DND-41 (cell line): Measurements from ENCODE around the gene TBXA2R.

Experiments
- ATAC-seq: fragments of 200-7000 bp; cut with Tn5 transposase; 3 replicates; pipeline ENCODE4 v1.9.1; 2021; ENCODE audit warnings: low read depth; ENCODE audit not compliant: insufficient read depth
- DNase-seq: peaks from one replicate; pipeline ENCODE4 v3.0.0-alpha.2; 2020
- H2AFZ ChIP-seq: 2 replicates; pipeline ENCODE4 v1.6.0; 2012; ENCODE audit warnings: low read depth, low read length
- H3K27ac ChIP-seq: 2 replicates; pipeline ENCODE4 v1.5.1; 2012; ENCODE audit warnings: low read length, inconsistent platforms
- H3K27me3 ChIP-seq: fragments of 200-600 bp; sonication (generic); 2 replicates; pipeline ENCODE4 v1.6.0; 2012; ENCODE audit warnings: low read length, mild to moderate bottlenecking, inconsistent platforms; ENCODE audit not compliant: insufficient read depth, poor library complexity
- H3K36me3 ChIP-seq: 2 replicates; pipeline ENCODE4 v1.5.1; 2012; ENCODE audit warnings: low read length, inconsistent platforms; ENCODE audit not compliant: insufficient read depth
- H3K4me1 ChIP-seq: 2 replicates; pipeline ENCODE4 v1.5.1; 2012; ENCODE audit warnings: mild to moderate bottlenecking, low read length; ENCODE audit not compliant: insufficient read depth
- H3K4me2 ChIP-seq: 2 replicates; pipeline ENCODE4 v1.6.0; 2012; ENCODE audit warnings: mild to moderate bottlenecking, moderate library complexity, low read length, inconsistent platforms; ENCODE audit not compliant: insufficient read depth
- H3K4me3 ChIP-seq, 2 experiments: fragments of 200-600 bp in 1 of 2; shearing (Covaris generic) in 1 of 2; 2 replicates each; pipeline ENCODE4 v1.5.1; 2012 to 2016; ENCODE audit warnings: inconsistent platforms in 2 of 2, low read length in 2 of 2, mild to moderate bottlenecking in 2 of 2, low read depth in 1 of 2, moderate library complexity in 1 of 2
- H3K79me2 ChIP-seq: 2 replicates; pipeline ENCODE4 v1.6.0; 2012; ENCODE audit warnings: low read length, inconsistent platforms; ENCODE audit not compliant: insufficient read depth
- H3K9ac ChIP-seq: 2 replicates; pipeline ENCODE4 v1.6.0; 2012; ENCODE audit warnings: low read depth, mild to moderate bottlenecking, inconsistent platforms, low read length, moderate library complexity
- H3K9me3 ChIP-seq: 2 replicates; pipeline ENCODE4 v1.5.1; 2012; ENCODE audit warnings: low read length, moderate library complexity, mild to moderate bottlenecking, inconsistent platforms; ENCODE audit not compliant: insufficient read depth, severe bottlenecking
- H4K20me1 ChIP-seq: 2 replicates; pipeline ENCODE4 v1.6.0; 2012; ENCODE audit warnings: low read length; ENCODE audit not compliant: insufficient read depth
- EZH2 ChIP-seq: IDR thresholded peaks from 3 replicates; pipeline ENCODE4 v1.6.1; 2012; ENCODE audit warnings: borderline replicate concordance, low read depth, mild to moderate bottlenecking, moderate library complexity, low read length, inconsistent platforms; ENCODE audit not compliant: severe bottlenecking
- TF ChIP-seq, protein P1 (sequence below): IDR thresholded peaks from 2 replicates; pipeline ENCODE4 v1.5.1; 2012; ENCODE audit warnings: borderline replicate concordance, low read length, moderate library complexity, mild to moderate bottlenecking; ENCODE audit not compliant: poor library complexity, severe bottlenecking; ENCODE audit errors: extremely low read depth

Gene TBXA2R

DNA sequence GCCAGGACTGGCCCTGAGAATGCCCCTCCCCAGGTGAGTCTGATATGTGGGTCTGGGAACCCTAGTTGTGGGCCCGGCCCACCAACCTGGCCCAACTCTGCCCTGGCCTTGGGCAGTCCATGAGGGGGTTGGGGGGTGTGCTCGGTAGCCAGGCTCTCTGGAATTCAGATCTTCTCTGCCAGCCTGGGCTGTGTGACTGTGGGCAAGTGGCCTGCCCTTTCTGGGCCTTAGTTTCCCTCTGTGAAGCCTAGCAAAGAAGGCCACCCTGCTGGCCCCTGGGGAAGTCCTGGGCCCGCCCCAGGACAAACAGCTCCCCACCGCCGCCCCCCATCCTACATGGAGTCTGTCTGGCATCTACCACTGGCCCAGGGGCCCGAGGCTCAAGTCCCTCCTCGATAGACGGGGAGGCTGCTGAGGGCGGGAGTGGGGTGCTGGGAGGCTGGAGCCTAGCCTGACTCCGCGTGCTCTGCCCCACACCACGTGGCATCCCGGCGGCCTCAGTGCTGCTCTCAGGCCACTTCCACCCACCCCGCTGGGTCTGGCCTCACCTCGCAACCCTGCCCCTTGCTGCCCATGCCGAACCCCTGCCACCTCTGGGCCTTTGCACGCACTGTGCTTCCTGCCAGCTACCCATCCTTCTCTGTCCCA is 8.3 kb upstream of the TBXA2R start:
- Histone ChIP-seq H3K4me2 (no peak overlapping the region), H3K79me2 (no peaks in the 10 kb centered on the region), H3K9me3 (no peaks in the 10 kb centered on the region), H3K36me3 (peaks cover 63% of the 10 kb centered on the region), H3K4me1 (no peaks in the 10 kb centered on the region), H4K20me1 (peaks cover 5% of the 10 kb centered on the region; the same call in 1 of the 2 replicates), H3K27me3 (no peaks in the 10 kb centered on the region), H3K9ac (no peak overlapping the region), H3K27ac (no peak overlapping the region), H3K4me3 (no peak overlapping the region), H2AFZ (no peak overlapping the region)
- no peak for TF ChIP-seq EZH2
- TF ChIP-seq, protein P1, sequence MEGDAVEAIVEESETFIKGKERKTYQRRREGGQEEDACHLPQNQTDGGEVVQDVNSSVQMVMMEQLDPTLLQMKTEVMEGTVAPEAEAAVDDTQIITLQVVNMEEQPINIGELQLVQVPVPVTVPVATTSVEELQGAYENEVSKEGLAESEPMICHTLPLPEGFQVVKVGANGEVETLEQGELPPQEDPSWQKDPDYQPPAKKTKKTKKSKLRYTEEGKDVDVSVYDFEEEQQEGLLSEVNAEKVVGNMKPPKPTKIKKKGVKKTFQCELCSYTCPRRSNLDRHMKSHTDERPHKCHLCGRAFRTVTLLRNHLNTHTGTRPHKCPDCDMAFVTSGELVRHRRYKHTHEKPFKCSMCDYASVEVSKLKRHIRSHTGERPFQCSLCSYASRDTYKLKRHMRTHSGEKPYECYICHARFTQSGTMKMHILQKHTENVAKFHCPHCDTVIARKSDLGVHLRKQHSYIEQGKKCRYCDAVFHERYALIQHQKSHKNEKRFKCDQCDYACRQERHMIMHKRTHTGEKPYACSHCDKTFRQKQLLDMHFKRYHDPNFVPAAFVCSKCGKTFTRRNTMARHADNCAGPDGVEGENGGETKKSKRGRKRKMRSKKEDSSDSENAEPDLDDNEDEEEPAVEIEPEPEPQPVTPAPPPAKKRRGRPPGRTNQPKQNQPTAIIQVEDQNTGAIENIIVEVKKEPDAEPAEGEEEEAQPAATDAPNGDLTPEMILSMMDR = no peak
- DNase-seq = no peak
- no peak for ATAC-seq

DNA sequence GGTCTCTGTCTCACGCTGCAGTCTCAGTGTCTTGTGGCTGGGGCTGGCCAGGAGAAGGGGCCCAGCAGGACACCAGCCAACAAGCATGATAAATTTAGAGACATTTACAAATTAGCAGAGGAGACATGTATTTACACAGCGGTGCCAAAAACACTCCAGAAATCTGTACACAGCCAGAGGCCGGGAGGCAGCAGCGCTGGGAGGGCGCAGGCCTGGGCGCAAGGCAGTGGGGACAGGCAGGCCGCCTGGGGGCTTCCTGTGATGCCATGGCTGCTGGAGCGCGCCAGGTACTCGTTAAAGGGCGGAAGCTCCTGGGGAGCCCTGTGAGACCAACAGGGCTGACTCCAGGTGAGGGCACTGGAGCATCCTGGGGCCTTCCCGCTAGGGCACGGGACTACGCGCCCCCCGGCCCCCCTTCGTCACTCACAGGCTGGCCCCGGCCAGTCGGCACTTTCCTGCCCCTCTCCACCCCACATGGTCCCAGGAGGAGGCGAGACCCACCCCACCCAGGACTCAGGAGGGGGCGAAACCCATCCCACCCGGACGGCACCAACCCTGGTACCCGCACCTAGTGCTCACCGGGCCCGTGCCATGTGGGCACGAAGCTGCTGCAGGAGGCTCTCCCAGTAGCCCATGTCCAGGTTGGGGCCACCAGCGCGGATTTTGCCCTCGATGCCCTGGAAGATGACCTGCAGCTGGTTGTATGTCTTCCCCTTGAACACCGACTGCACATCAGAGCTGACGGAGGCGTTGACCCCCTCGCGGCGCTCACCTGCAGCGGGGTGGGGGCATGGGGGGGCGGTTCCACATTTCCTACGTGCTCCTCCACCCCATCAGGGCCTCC is 7.4 kb upstream of the TBXA2R start:
- TF ChIP-seq, protein P1 = no peak
- no peak for TF ChIP-seq EZH2
- ATAC-seq = no peak
- H3K9ac ChIP-seq = no peak overlapping the region

DNA sequence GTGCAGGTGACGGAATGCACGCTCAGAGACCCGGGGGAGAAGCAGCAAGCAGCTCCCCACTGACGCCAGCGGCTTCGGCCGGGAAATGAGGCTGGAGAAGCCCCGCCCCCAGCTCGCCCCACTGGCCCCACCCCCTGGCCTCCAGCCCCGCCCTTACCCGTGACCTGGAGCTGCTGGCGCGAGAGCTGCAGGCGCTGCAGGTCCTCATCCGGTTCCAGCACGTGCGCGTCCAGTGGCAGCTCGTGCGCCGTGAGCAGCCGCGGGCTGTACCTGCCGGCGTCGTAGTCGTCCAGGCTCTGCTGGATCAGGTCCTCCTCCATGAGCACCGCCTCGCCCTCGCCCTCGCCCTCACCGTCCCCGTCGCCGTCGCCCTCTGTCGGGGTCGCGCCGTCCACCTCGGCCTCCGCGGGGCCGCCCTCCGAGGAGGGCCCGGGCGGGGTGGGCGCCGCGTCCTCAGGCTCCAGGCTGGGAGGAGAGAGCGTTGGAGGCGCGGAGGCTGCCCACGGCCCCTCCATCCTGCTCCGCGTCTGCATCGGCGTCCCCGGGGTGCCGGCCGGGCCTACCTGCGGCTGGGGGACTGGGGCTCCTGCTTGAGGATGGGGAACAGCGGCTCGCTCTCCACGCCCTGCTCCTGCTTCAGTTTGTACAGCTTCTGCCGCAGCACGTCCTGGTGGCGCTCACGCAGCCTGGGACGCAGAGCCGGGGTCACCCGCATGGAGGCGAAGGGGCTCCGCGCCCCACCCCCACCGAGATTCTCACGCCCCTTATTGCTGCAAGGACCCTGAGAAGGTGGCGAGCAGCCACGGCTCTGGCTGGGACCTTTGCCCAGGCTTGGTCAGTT is 6.4 kb upstream of the TBXA2R start:
- no peak for DNase-seq
- ATAC-seq = no peak

More for the DNA sequence above, 7.4 kb upstream of the TBXA2R start:
- no peak for DNase-seq
- no peaks in the 10 kb centered on the region for H3K27me3 ChIP-seq
- H3K4me2 ChIP-seq = no peak overlapping the region
- peaks cover 2% of the 10 kb centered on the region; the same call in 1 of the 2 replicates for H4K20me1 ChIP-seq
- no peak overlapping the region for H2AFZ ChIP-seq
- no peaks in the 10 kb centered on the region for H3K4me1 ChIP-seq
- no peaks in the 10 kb centered on the region for H3K9me3 ChIP-seq
- no peaks in the 10 kb centered on the region for H3K79me2 ChIP-seq
- no peak overlapping the region for H3K4me3 ChIP-seq
- peaks cover 54% of the 10 kb centered on the region for H3K36me3 ChIP-seq
- no peak overlapping the region for H3K27ac ChIP-seq

More for the DNA sequence above, 6.4 kb upstream of the TBXA2R start:
- Histone ChIP-seq H3K79me2 (no peaks in the 10 kb centered on the region), H3K36me3 (peaks cover 45% of the 10 kb centered on the region), H3K27ac (no peak overlapping the region), H3K4me2 (no peak overlapping the region), H3K4me3 (no peak overlapping the region), H2AFZ (no peak overlapping the region), H3K9ac (no peak overlapping the region), H3K4me1 (no peaks in the 10 kb centered on the region), H4K20me1 (no peaks in the 10 kb centered on the region), H3K9me3 (no peaks in the 10 kb centered on the region), H3K27me3 (no peaks in the 10 kb centered on the region)
- TF ChIP-seq, protein P1 = no peak
